Measurements from ENCODE around the gene KRTAP5-7. TPM values are rescaled to one million over a fixed set of nuclear protein-coding genes. Genes with fewer than 3 reads are reported as not detected.

The KRTAP5-7 gene
- total and polyA plus RNA-seq, 4 donors = 0.17 to 1.4 (median 0.61) TPM

DNA sequence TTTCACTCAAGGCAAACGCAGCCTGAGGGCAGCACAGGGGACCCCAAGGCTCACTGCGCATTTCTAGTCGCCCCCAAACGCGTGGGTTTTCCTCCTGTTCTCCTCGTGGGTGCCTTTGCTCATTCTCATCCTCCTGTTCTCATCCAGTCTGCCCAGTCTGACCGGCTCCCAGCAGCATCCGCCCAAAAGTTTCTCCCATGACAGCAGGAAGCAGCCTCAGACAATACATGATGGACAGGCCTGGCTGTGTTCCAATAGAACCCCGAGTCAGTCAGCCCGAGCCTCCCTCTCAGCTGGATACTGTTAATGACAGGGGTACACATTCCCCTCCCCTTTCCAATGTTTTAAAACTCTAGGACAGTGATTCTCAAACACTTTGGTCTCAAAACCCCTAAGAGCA lies 22.5 kb upstream of the KRTAP5-7 start:
- H3K9me3 ChIP-seq (ENCODE audit: control insufficient read depth, insufficient read depth, low read length) = no peaks in the 10 kb centered on the region
- no peak overlapping the region for H3K4me3 ChIP-seq (ENCODE audit: low read depth, low read length)
- peaks cover 10% of the 10 kb centered on the region for H3K4me1 ChIP-seq (ENCODE audit: control insufficient read depth, insufficient read depth, low read length)
- peak in 2 of 6 donors; percentile 2 to 37 for DNase-seq (ENCODE audit: low read depth in 4 of 6, low spot score in 6 of 6)
- peaks cover 34% of the 10 kb centered on the region for H3K36me3 ChIP-seq (ENCODE audit: control insufficient read depth, insufficient read depth, low read length)
- 53% methylated on average over 10 of the region's 10 CpGs for WGBS (ENCODE audit: insufficient coverage)
- no peaks in the 10 kb centered on the region for H3K27me3 ChIP-seq (ENCODE audit: control insufficient read depth, insufficient read depth, low read length)
- H3K27ac ChIP-seq (ENCODE audit: low read depth, low read length) = no peak overlapping the region

DNA sequence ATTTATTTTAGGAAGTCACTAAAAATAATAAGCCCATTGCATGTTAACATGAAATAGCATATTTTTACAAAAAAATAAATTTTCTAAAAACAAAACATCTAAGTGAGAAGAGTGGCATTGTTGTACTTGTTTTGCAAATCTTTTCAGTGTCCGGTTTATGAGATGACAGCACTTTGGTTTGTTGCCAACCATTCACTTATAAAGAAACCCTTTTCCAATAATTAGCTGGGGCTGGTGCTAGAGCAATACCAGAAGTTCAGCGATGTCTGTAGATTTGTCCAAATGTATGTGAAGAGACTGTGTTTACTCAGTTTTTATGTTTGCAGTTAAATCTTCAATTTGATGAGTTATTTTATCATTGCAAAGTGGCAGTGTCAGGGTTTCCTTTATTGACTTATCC lies 22.1 kb upstream of the KRTAP5-7 start:
- H3K36me3 ChIP-seq (ENCODE audit: control insufficient read depth, insufficient read depth, low read length) = peaks cover 31% of the 10 kb centered on the region
- peak in 1 of 6 donors; percentile 14 for DNase-seq (ENCODE audit: low read depth in 4 of 6, low spot score in 6 of 6)
- no CpG with 5 or more reads among the region's 2 CpGs for WGBS (ENCODE audit: insufficient coverage)
- peaks cover 10% of the 10 kb centered on the region for H3K4me1 ChIP-seq (ENCODE audit: control insufficient read depth, insufficient read depth, low read length)
- no peak overlapping the region for H3K4me3 ChIP-seq (ENCODE audit: low read depth, low read length)
- H3K9me3 ChIP-seq (ENCODE audit: control insufficient read depth, insufficient read depth, low read length) = no peaks in the 10 kb centered on the region
- no peaks in the 10 kb centered on the region for H3K27me3 ChIP-seq (ENCODE audit: control insufficient read depth, insufficient read depth, low read length)
- no peak overlapping the region for H3K27ac ChIP-seq (ENCODE audit: low read depth, low read length)

DNA sequence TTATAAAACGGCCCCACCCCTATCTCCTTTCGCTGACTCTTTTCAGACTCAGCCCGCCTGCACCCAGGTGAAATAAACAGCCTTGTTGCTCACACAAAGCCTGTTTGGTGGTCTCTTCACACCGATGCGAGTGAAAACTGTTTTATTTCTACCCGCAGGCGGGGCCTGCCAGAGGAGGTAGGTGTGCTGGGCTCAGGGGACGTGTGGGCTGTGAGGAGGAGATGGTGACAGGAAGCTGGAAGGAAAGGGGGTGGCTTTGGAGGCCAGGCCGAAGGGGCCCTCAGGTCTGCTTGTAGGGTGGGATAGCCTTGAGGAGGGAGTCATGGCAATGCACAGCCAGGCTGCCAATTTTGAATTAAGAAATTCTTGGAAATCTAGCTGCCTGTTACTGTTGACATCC lies 21.3 kb upstream of the KRTAP5-7 start:
- Histone ChIP-seq H3K27ac (ENCODE audit: low read depth, low read length) (no peak overlapping the region), H3K27me3 (ENCODE audit: control insufficient read depth, insufficient read depth, low read length) (no peaks in the 10 kb centered on the region), H3K4me1 (ENCODE audit: control insufficient read depth, insufficient read depth, low read length) (peaks cover 7% of the 10 kb centered on the region), H3K4me3 (ENCODE audit: low read depth, low read length) (no peak overlapping the region), H3K36me3 (ENCODE audit: control insufficient read depth, insufficient read depth, low read length) (peaks cover 24% of the 10 kb centered on the region), H3K9me3 (ENCODE audit: control insufficient read depth, insufficient read depth, low read length) (no peaks in the 10 kb centered on the region)
- 74% methylated on average over 9 of the region's 9 CpGs for WGBS (ENCODE audit: insufficient coverage)
- no peak for DNase-seq (ENCODE audit: low read depth in 4 of 6, low spot score in 6 of 6)

DNA sequence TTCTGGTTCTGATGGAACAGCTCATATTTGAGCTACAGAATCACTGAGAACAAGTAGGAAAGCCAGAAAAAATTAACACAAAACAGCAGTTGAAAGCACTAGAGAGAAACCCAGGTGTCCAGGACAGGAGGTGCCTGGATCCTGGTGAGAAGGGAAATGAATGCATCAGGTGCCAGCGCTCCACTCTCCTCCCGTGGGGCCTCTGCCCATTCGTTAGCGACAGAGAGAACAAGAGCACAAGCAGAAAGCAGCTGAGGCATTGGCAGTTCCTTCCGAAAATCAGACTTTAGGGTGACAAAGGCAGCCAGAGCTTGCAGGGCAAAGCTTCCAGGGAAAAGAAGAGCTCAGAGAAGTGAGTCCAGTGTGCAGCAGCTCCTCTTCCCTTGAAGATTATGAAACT lies 20.0 kb upstream of the KRTAP5-7 start:
- Histone ChIP-seq H3K9me3 (ENCODE audit: control insufficient read depth, insufficient read depth, low read length) (no peaks in the 10 kb centered on the region), H3K27ac (ENCODE audit: low read depth, low read length) (no peak overlapping the region), H3K4me3 (ENCODE audit: low read depth, low read length) (no peak overlapping the region), H3K36me3 (ENCODE audit: control insufficient read depth, insufficient read depth, low read length) (peaks cover 11% of the 10 kb centered on the region), H3K4me1 (ENCODE audit: control insufficient read depth, insufficient read depth, low read length) (peaks cover 7% of the 10 kb centered on the region), H3K27me3 (ENCODE audit: control insufficient read depth, insufficient read depth, low read length) (no peaks in the 10 kb centered on the region)
- 75% methylated on average over 5 of the region's 5 CpGs for WGBS (ENCODE audit: insufficient coverage)
- DNase-seq (ENCODE audit: low read depth in 4 of 6, low spot score in 6 of 6) = no peak

DNA sequence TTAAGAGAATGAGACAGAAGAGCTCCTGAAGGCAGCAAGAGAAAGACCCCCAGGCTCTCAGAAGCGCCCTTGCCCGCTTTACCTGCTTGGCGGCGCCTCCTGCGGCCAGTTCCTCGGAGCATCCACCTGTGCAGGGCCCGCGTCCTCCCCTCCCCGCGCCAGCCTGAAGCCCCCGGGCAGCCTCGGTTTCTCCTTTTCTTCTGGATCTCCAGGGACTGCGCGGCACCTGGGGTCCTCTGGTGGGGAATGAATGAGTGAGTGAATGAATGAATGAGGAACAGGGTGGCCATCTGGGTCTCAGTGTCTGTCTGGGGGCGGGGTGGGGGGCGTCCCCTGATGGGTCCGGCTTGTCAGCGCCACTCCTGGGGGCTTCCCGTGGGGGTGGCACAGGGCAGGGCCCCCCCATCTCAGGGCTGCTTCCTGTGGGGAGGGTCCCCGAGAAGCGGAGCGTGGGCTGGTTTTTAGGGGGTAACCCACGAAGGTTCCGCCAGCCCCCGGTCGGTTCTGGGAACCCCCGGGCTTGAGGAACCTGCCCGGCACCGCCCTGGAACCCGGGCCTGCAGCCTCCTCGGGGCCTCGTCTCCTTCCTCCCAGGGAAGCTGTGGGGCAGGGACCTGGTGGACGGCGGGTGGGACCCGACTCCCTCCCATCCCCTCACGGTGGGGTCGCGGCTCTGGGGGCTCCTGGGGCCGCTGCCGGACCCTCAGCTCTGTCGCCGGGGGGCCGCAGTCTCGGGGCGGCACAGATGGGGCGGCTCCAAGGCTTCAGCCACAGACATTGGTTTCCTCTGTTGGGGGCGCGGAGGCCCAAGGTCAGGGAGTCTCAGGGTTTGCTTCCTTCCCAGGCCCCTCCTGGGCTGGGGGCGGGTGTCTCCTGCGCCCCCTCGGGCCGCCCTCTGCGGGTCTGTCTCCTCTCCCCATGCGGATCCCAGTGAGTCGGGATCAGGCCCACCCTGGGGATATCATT lies 8.3 kb upstream of the KRTAP5-7 start:
- Histone ChIP-seq H3K4me3 (ENCODE audit: low read depth, low read length) (no peak overlapping the region), H3K27me3 (ENCODE audit: control insufficient read depth, insufficient read depth, low read length) (no peaks in the 10 kb centered on the region), H3K36me3 (ENCODE audit: control insufficient read depth, insufficient read depth, low read length) (peaks cover 3% of the 10 kb centered on the region), H3K27ac (ENCODE audit: low read depth, low read length) (no peak overlapping the region), H3K9me3 (ENCODE audit: control insufficient read depth, insufficient read depth, low read length) (no peaks in the 10 kb centered on the region), H3K4me1 (ENCODE audit: control insufficient read depth, insufficient read depth, low read length) (no peaks in the 10 kb centered on the region)
- DNase-seq (ENCODE audit: low read depth in 4 of 6, low spot score in 6 of 6) = no peak
- 95% methylated on average over 47 of the region's 55 CpGs for WGBS (ENCODE audit: insufficient coverage)

DNA sequence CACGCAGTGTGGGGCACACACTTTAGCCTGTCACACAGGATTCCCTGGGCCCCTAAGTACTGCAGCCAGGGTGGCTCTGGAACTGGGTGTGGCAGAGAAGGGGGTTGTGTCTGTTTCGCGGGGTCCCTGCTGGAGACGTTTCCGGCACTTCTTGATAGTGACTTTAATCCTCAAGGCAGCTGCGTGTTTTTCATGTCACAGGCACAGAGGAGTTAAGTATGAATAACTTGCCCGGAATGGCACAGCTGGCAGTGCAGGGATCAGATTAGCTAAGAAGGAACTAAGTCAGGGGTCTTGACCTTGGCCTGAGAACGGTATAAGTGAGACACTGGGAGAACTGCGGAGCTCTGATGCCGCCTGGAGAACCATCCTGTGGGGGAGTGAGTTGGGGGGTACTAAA lies 7.5 kb upstream of the KRTAP5-7 start:
- Histone ChIP-seq H3K27ac (ENCODE audit: low read depth, low read length) (no peak overlapping the region), H3K9me3 (ENCODE audit: control insufficient read depth, insufficient read depth, low read length) (no peaks in the 10 kb centered on the region), H3K4me1 (ENCODE audit: control insufficient read depth, insufficient read depth, low read length) (no peaks in the 10 kb centered on the region), H3K27me3 (ENCODE audit: control insufficient read depth, insufficient read depth, low read length) (no peaks in the 10 kb centered on the region), H3K4me3 (ENCODE audit: low read depth, low read length) (no peak overlapping the region), H3K36me3 (ENCODE audit: control insufficient read depth, insufficient read depth, low read length) (peaks cover 3% of the 10 kb centered on the region)
- no peak for DNase-seq (ENCODE audit: low read depth in 4 of 6, low spot score in 6 of 6)
- 80% methylated on average over 9 of the region's 10 CpGs for WGBS (ENCODE audit: insufficient coverage)

DNA sequence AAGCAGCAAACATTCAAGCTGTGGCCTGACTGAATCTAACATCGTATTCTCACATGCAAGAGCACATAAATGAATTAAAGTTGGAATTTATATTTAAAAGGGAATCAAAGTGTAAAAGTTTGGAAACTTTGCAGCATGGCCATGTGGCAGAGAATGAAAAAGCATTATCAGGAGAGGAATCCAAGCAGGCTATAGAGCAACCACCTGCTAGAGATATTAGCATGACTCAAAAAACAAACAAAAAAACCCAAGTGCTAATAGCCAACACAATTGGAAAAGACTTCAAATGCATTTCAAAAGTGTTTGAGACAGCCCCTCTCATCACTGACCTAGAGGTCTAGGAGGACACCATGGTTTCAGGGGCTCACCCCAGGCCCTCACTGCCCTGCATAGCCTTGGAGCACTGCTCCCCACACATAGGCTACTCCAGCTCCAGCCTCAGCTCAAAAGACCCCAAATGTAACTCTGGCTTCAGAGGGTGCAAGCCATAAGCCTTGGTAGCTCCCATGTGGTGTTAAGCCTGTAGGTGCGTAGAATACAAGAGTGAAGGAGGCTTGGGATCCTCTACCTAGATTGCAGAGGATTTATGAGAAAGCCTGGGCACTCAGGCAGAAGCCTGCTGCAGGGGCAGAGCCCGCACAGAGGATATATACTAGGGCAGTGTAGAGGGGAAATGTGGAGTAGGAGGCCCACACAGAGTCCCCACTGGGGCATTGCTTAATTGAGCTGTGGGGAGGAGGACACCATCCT lies 1.7 kb upstream of the KRTAP5-7 start:
- no peak overlapping the region for H3K4me3 ChIP-seq (ENCODE audit: low read depth, low read length)
- H3K27ac ChIP-seq (ENCODE audit: low read depth, low read length) = no peak overlapping the region
- no peaks in the 10 kb centered on the region for H3K9me3 ChIP-seq (ENCODE audit: control insufficient read depth, insufficient read depth, low read length)
- DNase-seq (ENCODE audit: low read depth in 4 of 6, low spot score in 6 of 6) = no peak
- 0% methylated on average over 1 of the region's 3 CpGs for WGBS (ENCODE audit: insufficient coverage)
- H3K27me3 ChIP-seq (ENCODE audit: control insufficient read depth, insufficient read depth, low read length) = no peaks in the 10 kb centered on the region
- no peaks in the 10 kb centered on the region for H3K4me1 ChIP-seq (ENCODE audit: control insufficient read depth, insufficient read depth, low read length)
- H3K36me3 ChIP-seq (ENCODE audit: control insufficient read depth, insufficient read depth, low read length) = no peaks in the 10 kb centered on the region

DNA sequence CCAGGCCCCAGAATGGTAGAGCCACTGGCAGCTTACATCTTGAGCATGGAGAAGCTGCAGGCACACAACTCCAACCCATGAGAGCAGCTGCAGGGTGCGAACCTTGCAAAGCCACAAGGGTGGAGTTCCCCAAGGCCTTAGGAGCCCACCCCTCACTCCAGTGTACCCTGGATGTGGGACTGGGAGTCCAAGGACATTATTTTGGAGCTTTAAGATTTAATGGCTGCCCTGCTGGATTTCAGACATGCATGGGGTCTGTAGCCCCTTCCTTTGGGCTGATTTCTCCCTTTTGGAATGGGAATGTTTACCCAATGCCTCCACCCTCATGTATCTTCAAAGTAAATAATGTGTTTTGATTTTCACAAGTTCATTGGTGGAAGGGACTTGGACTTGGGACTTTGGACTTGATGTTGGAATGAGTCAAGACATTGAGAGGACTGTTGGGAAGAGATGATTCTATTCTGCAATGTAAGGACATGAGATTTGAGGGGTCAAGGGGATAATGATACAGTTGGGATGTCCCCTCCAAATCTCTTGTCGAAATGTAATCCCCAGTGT lies 1.1 kb upstream of the KRTAP5-7 start:
- no peak overlapping the region for H3K27ac ChIP-seq (ENCODE audit: low read depth, low read length)
- 93% methylated on average over 2 of the region's 2 CpGs for WGBS (ENCODE audit: insufficient coverage)
- no peak for DNase-seq (ENCODE audit: low read depth in 4 of 6, low spot score in 6 of 6)
- H3K27me3 ChIP-seq (ENCODE audit: control insufficient read depth, insufficient read depth, low read length) = no peaks in the 10 kb centered on the region
- no peak overlapping the region for H3K4me3 ChIP-seq (ENCODE audit: low read depth, low read length)
- H3K9me3 ChIP-seq (ENCODE audit: control insufficient read depth, insufficient read depth, low read length) = no peaks in the 10 kb centered on the region
- no peaks in the 10 kb centered on the region for H3K4me1 ChIP-seq (ENCODE audit: control insufficient read depth, insufficient read depth, low read length)
- no peaks in the 10 kb centered on the region for H3K36me3 ChIP-seq (ENCODE audit: control insufficient read depth, insufficient read depth, low read length)

DNA sequence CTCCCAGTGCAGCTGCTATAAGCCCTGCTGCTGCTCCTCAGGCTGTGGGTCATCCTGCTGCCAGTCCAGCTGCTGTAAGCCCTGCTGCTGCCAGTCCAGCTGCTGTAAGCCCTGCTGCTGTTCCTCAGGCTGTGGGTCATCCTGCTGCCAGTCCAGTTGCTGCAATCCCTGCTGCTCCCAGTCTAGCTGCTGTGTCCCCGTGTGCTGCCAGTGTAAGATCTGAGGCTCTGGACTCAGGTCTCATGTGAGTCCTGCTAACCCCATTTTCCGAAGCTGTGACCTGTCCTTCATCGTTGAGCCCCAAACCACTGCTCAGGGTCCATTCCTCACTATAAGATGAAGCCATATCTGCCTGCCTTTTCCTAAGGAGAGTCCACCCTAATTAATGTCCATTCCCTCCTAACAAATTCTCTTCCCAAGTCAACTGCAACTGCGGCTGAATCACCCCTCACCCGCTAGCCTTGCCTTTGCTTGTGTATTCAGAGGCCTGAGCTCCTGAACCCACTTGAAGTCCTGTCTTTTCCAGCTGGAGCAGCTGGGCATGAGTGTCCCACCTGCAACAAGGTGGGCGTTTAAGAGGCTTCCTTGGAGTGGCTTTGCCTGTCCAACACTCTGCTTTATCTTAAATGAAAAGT lies 626 bp downstream of the KRTAP5-7 start:
- no peaks in the 10 kb centered on the region for H3K36me3 ChIP-seq (ENCODE audit: control insufficient read depth, insufficient read depth, low read length)
- H3K4me1 ChIP-seq (ENCODE audit: control insufficient read depth, insufficient read depth, low read length) = no peaks in the 10 kb centered on the region
- H3K27me3 ChIP-seq (ENCODE audit: control insufficient read depth, insufficient read depth, low read length) = no peaks in the 10 kb centered on the region
- H3K9me3 ChIP-seq (ENCODE audit: control insufficient read depth, insufficient read depth, low read length) = no peaks in the 10 kb centered on the region
- H3K27ac ChIP-seq (ENCODE audit: low read depth, low read length) = no peak overlapping the region
- 81% methylated on average over 6 of the region's 6 CpGs for WGBS (ENCODE audit: insufficient coverage)
- no peak for DNase-seq (ENCODE audit: low read depth in 4 of 6, low spot score in 6 of 6)
- no peak overlapping the region for H3K4me3 ChIP-seq (ENCODE audit: low read depth, low read length)
